ENCODE data around the gene PTPRN2. TPM values are rescaled to one million over a fixed set of nuclear protein-coding genes. Genes with fewer than 3 reads are reported as not detected.

The PTPRN2 gene
- total RNA-seq, 2 experiments from 2014 or later = 7.0 to 7.2 TPM

GRCh38 chr7:158583810-158584209 is 3.8 kb downstream of the PTPRN2 start:
- peaks cover 19% of the 10 kb centered on the region for H3K27me3 Mint-ChIP-seq (ENCODE audit: low read depth)
- DNase-seq (no peak), ATAC-seq (no peak)
- peaks cover 5% of the 10 kb centered on the region for H3K4me1 Mint-ChIP-seq (ENCODE audit: low read depth)
- CTCF ChIA-PET = no interaction called here
- H3K9me3 Mint-ChIP-seq (ENCODE audit: insufficient read depth) = peaks cover 12% of the 10 kb centered on the region
- POLR2A ChIA-PET = no interaction called here
- no peak overlapping the region for H3K27ac Mint-ChIP-seq
- H3K4me3 Mint-ChIP-seq = no peak overlapping the region
- H3K36me3 Mint-ChIP-seq (ENCODE audit: low read depth) = no peaks in the 10 kb centered on the region

- no peak for ATAC-seq
- no peak for DNase-seq
- peaks cover 16% of the 10 kb centered on the region for H3K27me3 Mint-ChIP-seq (ENCODE audit: low read depth)
- ChIA-PET CTCF (interaction anchor here (1.5 kb wide), 1 partner anchor 393 kb away, joined by 3 read pairs; no protein-coding TSS in a partner anchor), POLR2A (no interaction called here)
- H3K4me3 Mint-ChIP-seq = no peak overlapping the region
- no peak overlapping the region for H3K27ac Mint-ChIP-seq
- H3K4me1 Mint-ChIP-seq (ENCODE audit: low read depth) = peaks cover 3% of the 10 kb centered on the region
- H3K36me3 Mint-ChIP-seq (ENCODE audit: low read depth) = no peaks in the 10 kb centered on the region
- peaks cover 12% of the 10 kb centered on the region for H3K9me3 Mint-ChIP-seq (ENCODE audit: insufficient read depth)
Observed at GRCh38 chr7:158583143-158583542, 4.5 kb downstream of the PTPRN2 start.

- Mint-ChIP-seq H3K27me3 (ENCODE audit: low read depth) (peaks cover 16% of the 10 kb centered on the region), H3K27ac (no peak overlapping the region), H3K4me3 (no peak overlapping the region), H3K9me3 (ENCODE audit: insufficient read depth) (peaks cover 12% of the 10 kb centered on the region), H3K4me1 (ENCODE audit: low read depth) (peaks cover 3% of the 10 kb centered on the region), H3K36me3 (ENCODE audit: low read depth) (no peaks in the 10 kb centered on the region)
- no peak for ATAC-seq
- ChIA-PET CTCF (interaction anchor here (1.5 kb wide), 1 partner anchor 394 kb away, joined by 3 read pairs; no protein-coding TSS in a partner anchor), POLR2A (no interaction called here)
- DNase-seq = no peak
Observed at GRCh38 chr7:158582089-158582456, 5.5 kb downstream of the PTPRN2 start.

- Mint-ChIP-seq H3K9me3 (ENCODE audit: insufficient read depth) (peaks cover 12% of the 10 kb centered on the region), H3K4me1 (ENCODE audit: low read depth) (peaks cover 3% of the 10 kb centered on the region), H3K27me3 (ENCODE audit: low read depth) (peaks cover 16% of the 10 kb centered on the region), H3K36me3 (ENCODE audit: low read depth) (no peaks in the 10 kb centered on the region), H3K27ac (no peak overlapping the region), H3K4me3 (no peak overlapping the region)
- no peak for DNase-seq
- POLR2A ChIA-PET = no interaction called here
- CTCF ChIA-PET = interaction anchor here (1.5 kb wide), 1 partner anchor 395 kb away, joined by 3 read pairs; no protein-coding TSS in a partner anchor
- ATAC-seq = no peak
Observed at GRCh38 chr7:158581440-158582088, 6.1 kb downstream of the PTPRN2 start.

- Mint-ChIP-seq H3K4me3 (no peak overlapping the region), H3K27me3 (ENCODE audit: low read depth) (peaks cover 5% of the 10 kb centered on the region), H3K4me1 (ENCODE audit: low read depth) (no peaks in the 10 kb centered on the region), H3K9me3 (ENCODE audit: insufficient read depth) (peaks cover 12% of the 10 kb centered on the region), H3K36me3 (ENCODE audit: low read depth) (no peaks in the 10 kb centered on the region), H3K27ac (no peak overlapping the region)
- DNase-seq = no peak
- ChIA-PET CTCF (no interaction called here), POLR2A (no interaction called here)
- no peak for ATAC-seq
Observed at GRCh38 chr7:158579662-158580646, 7.7 kb downstream of the PTPRN2 start.

GRCh38 chr7:158576050-158576762 is 11.4 kb downstream of the PTPRN2 start:
- no peak for DNase-seq
- no peaks in the 10 kb centered on the region for H3K4me1 Mint-ChIP-seq (ENCODE audit: low read depth)
- H3K36me3 Mint-ChIP-seq (ENCODE audit: low read depth) = no peaks in the 10 kb centered on the region

GRCh38 chr7:158574308-158575036 is 13.2 kb downstream of the PTPRN2 start:
- H3K4me3 Mint-ChIP-seq = no peak overlapping the region
- no peak overlapping the region for H3K27ac Mint-ChIP-seq
- no peaks in the 10 kb centered on the region for H3K36me3 Mint-ChIP-seq (ENCODE audit: low read depth)
- no peaks in the 10 kb centered on the region for H3K4me1 Mint-ChIP-seq (ENCODE audit: low read depth)
- no peak for ATAC-seq
- H3K27me3 Mint-ChIP-seq (ENCODE audit: low read depth) = peaks cover 11% of the 10 kb centered on the region
- ChIA-PET CTCF (no interaction called here), POLR2A (no interaction called here)
- DNase-seq = no peak
- H3K9me3 Mint-ChIP-seq (ENCODE audit: insufficient read depth) = peaks cover under 1% of the 10 kb centered on the region

More at GRCh38 chr7:158576050-158576762, 11.4 kb downstream of the PTPRN2 start:
- POLR2A ChIA-PET = no interaction called here
- no peak for ATAC-seq
- H3K27ac Mint-ChIP-seq = no peak overlapping the region
- CTCF ChIA-PET = no interaction called here
- H3K4me3 Mint-ChIP-seq = no peak overlapping the region
- H3K9me3 Mint-ChIP-seq (ENCODE audit: insufficient read depth) = peaks cover 12% of the 10 kb centered on the region
- H3K27me3 Mint-ChIP-seq (ENCODE audit: low read depth) = peaks cover 8% of the 10 kb centered on the region

GRCh38 chr7:158573310-158573709 is 14.3 kb downstream of the PTPRN2 start:
- DNase-seq (no peak), ATAC-seq (no peak)
- Mint-ChIP-seq H3K27me3 (ENCODE audit: low read depth) (peaks cover 16% of the 10 kb centered on the region), H3K36me3 (ENCODE audit: low read depth) (no peaks in the 10 kb centered on the region), H3K4me3 (no peak overlapping the region), H3K27ac (no peak overlapping the region), H3K9me3 (ENCODE audit: insufficient read depth) (no peaks in the 10 kb centered on the region), H3K4me1 (ENCODE audit: low read depth) (no peaks in the 10 kb centered on the region)
- ChIA-PET POLR2A (no interaction called here), CTCF (no interaction called here)

GRCh38 chr7:158572000-158572828 is 15.4 kb downstream of the PTPRN2 start:
- no peak for ATAC-seq
- no peaks in the 10 kb centered on the region for H3K4me1 Mint-ChIP-seq (ENCODE audit: low read depth)
- no peaks in the 10 kb centered on the region for H3K36me3 Mint-ChIP-seq (ENCODE audit: low read depth)

GRCh38 chr7:158570449-158571170 is 17.0 kb downstream of the PTPRN2 start:
- no peaks in the 10 kb centered on the region for H3K4me1 Mint-ChIP-seq (ENCODE audit: low read depth)
- no peak overlapping the region for H3K4me3 Mint-ChIP-seq
- H3K36me3 Mint-ChIP-seq (ENCODE audit: low read depth) = no peaks in the 10 kb centered on the region
- peaks cover 17% of the 10 kb centered on the region for H3K27me3 Mint-ChIP-seq (ENCODE audit: low read depth)
- DNase-seq = no peak
- no peaks in the 10 kb centered on the region for H3K9me3 Mint-ChIP-seq (ENCODE audit: insufficient read depth)
- ChIA-PET POLR2A (no interaction called here), CTCF (no interaction called here)
- H3K27ac Mint-ChIP-seq = no peak overlapping the region
- no peak for ATAC-seq

More at GRCh38 chr7:158572000-158572828, 15.4 kb downstream of the PTPRN2 start:
- ChIA-PET CTCF (no interaction called here), POLR2A (no interaction called here)
- H3K4me3 Mint-ChIP-seq = no peak overlapping the region
- no peaks in the 10 kb centered on the region for H3K9me3 Mint-ChIP-seq (ENCODE audit: insufficient read depth)
- no peak for DNase-seq
- H3K27ac Mint-ChIP-seq = no peak overlapping the region
- H3K27me3 Mint-ChIP-seq (ENCODE audit: low read depth) = peaks cover 16% of the 10 kb centered on the region

Measured in activated CD8-positive, alpha-beta T cell treated with anti-CD3 and anti-CD28 coated beads, Interleukin-2, amount 10 ng/mL, durations not matched to agents 7 days and 5 days (primary cell).